ENCODE measurements around the gene DLL4. TPM values are rescaled to one million over a fixed set of nuclear protein-coding genes. Genes with fewer than 3 reads are reported as not detected.

Gene DLL4
- polyA plus RNA-seq, 10 donors: 9.7 to 19.0 (median 11.6) TPM

DNA sequence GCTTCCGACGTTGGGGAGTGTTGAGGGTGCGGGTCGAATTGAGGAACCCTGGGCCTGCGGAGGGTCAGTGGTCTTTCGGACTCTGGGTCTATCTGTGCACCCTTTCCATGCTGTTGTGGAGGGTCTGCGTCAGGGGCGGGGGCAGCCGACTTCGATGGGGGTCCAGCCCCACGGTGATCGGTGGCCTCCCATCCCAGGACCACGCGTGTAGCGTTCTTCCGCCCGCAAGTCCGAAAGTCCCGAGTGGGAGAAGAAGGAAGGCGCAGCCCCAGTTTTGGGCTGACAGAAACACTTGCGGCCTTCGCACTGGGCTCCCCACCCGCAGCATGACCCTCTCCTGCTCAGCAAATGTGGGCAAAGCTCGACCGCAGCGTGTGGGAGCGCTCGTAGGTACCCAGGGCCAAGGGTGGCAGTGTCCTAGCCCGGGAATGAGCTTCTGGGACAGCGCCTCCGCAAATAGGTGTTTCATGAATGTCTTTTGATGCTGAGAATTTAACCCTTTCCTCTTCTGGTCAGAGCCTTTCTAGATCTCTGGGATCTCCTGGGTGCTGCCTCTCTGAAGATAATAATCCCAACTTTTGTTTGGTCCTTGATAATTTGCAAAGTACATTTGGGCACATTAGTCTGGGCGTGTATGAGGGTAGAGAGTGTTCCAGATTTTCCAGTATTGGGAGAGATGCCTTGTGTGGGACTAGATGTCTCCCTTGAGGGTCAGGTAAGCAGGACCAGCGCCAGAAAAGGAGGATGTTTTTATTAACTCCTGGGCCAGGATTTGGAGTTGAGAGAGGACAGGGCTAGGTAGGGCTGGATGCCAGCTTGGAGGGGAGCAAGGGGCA, 2.3 kb upstream of the DLL4 start:
- DNase-seq: no peak

DNA sequence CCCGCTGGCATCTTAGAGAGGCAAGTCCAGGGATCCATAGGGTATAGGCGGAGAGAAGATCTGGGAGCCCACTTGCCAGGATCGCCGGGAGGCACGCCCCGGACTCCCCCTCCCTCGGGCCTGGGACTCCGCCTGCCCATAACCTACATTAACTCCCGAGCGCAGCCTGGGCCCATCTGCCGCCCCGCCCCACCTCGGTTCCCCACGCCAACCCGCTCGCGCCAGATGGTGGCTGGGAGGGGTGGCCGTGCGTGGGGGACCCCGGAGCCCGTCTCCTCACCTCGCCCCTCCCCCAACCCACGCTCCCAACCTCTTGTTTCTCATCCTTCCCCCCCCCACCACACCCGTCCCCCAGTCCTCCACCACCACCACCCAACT, 1.7 kb upstream of the DLL4 start:
- no peak for DNase-seq

DNA sequence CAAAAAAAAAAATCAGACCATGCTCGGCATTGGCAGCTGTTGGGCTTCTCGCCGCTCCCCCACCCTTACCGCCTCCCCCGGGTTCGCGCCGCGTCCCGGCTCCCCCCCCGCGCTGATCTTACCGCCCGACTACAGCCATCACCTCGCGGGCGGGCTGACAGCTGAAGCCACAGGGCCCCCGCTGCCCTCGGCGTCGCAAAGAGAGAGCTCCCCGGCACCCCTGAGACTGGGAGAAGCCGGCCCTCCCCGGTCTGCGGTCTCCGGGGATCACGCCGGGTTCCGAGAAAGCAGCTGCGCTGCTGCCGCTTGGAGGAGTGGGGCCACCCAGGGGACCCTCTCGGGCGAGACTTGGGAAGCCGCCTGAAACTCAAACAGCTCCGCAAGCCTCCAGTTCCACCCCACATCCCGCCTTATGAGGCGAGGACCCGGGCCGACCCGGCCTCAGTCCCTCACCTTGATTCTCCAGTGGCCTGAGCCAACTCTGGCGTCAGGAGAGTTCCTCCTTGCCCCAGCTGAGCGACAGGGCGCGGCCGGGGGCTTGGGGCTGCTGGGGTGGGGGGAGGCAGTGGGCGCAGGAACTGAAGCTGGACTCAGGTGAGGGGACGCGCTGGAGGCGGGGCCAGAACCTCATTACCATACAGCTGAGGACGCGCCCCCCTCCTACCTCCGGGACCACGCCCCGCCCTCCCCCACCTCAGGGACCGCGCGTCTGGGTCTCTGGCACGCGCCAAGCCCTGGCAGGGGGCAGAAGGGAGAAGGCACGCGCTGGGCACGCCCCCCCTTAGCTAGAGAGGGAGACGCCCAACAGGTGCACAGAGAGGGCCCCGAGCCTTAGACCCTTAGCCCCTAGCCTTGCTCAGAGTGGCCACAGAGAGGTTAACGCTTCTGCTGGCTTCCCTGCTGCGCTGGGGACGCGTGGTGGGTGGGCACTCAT, 1.0 kb upstream of the DLL4 start:
- peak in 1 of 3 donors; percentile 55 for DNase-seq

DNA sequence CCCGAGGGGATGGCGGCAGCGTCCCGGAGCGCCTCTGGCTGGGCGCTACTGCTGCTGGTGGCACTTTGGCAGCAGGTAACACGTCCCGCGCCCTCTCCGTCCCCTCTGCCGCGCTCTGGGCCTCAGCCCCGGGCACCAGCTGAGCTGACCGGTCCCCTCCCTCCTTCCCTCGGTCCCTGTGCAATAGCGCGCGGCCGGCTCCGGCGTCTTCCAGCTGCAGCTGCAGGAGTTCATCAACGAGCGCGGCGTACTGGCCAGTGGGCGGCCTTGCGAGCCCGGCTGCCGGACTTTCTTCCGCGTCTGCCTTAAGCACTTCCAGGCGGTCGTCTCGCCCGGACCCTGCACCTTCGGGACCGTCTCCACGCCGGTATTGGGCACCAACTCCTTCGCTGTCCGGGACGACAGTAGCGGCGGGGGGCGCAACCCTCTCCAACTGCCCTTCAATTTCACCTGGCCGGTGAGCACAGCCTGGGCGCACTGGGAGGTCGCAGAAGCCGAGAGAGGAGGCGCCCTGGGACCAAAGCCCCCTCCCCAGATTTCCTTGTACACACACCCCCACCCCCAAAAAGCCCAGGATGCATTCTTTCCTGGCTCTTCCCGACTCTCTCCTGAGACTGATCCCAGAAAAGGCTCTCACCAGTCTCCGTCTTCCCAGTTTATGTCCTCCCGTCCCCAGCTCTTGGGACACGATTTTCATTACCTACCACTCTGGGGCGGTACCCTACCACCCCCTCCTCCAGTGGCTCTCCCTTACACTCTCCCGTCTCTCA, 705 bp downstream of the DLL4 start:
- DNase-seq: peak in 2 of 3 donors; percentile 71 to 92

DNA sequence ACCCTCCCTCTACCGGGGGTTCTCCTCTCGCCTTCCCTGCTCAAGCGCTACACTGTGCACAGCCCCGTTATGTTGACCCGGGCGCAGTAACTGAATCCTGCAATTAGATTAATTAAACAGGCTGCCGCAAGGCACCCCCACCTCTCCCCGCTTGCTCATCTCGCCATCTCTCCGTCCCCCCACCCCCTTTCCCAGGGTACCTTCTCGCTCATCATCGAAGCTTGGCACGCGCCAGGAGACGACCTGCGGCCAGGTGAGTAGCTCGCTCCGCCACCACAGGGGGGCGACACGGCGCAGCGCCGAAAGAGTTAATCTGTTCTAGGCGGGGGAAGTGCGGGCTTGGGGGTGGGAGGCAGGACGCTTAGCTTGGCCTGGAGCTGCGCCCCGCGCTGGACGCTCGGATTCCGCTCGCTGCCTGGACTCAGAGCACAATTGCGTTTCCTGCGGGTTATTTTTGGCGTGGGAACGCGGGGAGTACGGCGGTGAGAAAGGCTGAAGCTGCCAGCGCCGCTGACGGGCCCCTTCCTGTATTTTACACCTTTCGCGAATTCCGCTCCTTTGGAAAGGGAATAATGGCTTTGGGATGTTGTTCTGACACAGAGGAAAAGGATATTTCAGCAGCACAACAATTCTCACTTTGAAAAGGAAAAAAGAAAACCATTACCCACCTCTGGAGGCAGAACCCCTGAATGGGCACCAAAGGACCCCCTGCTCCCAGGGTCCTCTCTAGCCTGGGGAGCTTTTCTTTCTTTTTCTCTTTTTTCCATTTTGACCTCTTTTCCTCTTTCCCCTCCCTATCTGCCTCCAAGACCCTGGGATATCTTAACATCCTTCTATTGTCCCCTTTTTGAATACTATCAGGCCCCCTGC, 1.5 kb downstream of the DLL4 start:
- peak in 2 of 3 donors; percentile 61 to 76 for DNase-seq

DNA sequence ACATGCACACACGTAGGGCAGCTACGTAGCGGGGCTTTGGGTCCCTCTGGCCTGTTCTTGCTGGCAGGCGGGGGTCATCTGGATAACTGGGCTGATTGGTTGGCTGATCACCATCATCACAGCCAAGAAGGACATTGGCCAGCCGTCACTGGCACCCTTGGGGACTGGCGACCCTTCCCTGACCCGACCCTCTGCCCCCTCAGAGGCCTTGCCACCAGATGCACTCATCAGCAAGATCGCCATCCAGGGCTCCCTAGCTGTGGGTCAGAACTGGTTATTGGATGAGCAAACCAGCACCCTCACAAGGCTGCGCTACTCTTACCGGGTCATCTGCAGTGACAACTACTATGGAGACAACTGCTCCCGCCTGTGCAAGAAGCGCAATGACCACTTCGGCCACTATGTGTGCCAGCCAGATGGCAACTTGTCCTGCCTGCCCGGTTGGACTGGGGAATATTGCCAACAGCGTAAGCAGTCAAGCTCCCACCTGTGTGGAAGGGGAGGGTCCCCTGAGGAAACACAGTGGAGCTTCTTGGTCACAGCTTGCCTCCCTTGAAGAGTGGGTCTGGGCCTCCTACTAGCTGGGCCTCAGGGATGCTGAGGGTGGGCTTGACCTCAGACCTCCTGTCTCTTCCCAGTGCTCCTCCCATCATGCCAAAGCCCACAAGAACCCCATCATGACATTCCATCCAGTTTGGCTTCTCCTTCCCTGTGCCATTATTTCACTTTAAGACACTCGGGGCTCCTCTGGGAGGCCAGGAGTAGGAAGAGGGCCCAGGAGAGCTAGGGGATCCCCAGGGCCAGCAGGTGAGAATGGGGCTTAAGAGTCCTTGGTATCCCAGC, 2.4 kb downstream of the DLL4 start:
- no peak for DNase-seq

DNA sequence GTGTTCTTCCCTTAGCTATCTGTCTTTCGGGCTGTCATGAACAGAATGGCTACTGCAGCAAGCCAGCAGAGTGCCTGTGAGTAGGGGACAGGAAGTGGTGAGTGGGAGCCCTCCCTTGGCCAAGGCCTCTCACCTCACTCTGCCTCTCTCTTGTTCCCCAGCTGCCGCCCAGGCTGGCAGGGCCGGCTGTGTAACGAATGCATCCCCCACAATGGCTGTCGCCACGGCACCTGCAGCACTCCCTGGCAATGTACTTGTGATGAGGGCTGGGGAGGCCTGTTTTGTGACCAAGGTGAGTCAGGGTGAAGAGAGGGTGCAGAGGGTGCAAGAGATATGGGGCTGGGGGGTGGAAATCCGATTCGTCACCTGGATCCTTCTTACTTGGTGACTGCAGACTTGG, 3.0 kb downstream of the DLL4 start:
- DNase-seq: no peak

DNA sequence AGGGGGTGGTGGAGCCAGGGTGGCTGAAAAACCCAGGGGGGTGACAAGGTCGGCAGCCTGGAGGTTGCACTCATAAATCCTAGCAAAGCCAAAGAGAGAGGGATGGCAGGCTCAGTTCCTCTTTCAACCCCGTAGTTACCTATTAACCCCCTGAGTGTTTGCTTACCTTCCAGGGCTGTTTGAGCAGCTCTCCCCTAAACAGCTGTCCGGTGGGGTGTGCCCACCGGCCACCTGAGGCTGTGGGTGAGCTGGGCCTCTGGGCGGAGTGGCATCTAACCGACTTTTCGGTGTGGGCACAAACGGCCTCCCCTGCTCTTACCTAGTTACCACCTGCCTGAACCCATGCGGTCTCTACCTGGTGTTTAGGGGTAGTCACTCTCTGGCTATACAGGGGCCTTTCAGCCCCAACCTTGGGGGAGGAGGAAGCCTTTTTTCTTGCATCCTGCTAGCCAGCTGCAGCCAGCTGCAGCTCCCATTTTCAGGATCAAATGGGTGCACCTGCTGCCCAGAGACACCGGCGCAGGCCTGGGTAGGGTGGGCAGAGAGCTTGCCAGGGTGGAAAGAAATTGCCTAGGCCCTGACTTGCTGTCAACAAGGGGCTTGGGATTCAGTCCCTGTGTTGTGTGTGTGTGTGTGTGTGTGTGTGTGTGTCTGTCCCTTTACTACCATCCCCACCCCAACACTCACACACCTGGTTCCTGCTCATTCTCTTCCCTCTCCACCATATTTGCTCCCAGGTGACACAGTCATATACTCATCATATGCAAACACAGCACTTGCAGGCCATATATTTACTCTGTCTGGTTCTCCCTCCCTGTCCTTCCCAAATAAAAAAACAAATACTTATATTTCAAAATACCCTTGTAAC, 3.7 kb downstream of the DLL4 start:
- DNase-seq: no peak

DNA sequence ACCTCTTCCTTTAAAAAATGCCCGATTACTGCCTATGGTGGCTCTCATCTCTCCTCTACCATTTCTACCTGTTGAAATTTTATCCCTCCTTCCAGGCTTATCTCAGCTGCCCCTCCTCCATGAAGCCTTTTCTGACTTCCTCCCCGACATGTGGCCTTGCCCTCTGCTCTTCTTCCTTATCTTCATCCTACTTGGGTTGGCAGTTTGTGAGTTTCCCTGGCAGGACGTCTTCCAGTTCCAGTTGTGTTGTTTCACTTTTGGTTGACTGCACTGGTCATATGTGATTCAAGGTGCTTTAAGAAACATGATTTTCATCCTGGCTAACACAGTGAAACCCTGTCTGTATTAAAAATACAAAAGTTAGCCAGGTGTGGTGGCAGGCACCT, 4.4 kb downstream of the DLL4 start:
- no peak for DNase-seq

DNA sequence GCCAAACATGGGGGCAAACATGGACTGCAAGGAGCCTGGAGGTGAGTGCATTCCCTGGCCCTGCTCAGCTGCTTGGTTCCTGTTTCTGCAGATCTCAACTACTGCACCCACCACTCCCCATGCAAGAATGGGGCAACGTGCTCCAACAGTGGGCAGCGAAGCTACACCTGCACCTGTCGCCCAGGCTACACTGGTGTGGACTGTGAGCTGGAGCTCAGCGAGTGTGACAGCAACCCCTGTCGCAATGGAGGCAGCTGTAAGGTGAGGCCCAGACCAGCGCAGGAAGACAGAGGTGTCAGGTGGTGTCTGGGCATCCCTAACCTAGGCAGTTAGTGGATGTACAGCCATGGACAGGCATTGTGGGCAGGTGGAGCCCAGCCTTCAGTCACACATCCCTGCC, 5.3 kb downstream of the DLL4 start:
- DNase-seq: no peak

DNA sequence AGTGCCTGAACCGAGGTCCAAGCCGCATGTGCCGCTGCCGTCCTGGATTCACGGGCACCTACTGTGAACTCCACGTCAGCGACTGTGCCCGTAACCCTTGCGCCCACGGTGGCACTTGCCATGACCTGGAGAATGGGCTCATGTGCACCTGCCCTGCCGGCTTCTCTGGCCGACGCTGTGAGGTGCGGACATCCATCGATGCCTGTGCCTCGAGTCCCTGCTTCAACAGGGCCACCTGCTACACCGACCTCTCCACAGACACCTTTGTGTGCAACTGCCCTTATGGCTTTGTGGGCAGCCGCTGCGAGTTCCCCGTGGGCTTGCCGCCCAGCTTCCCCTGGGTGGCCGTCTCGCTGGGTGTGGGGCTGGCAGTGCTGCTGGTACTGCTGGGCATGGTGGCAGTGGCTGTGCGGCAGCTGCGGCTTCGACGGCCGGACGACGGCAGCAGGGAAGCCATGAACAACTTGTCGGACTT, 7.1 kb downstream of the DLL4 start:
- no peak for DNase-seq

DNA sequence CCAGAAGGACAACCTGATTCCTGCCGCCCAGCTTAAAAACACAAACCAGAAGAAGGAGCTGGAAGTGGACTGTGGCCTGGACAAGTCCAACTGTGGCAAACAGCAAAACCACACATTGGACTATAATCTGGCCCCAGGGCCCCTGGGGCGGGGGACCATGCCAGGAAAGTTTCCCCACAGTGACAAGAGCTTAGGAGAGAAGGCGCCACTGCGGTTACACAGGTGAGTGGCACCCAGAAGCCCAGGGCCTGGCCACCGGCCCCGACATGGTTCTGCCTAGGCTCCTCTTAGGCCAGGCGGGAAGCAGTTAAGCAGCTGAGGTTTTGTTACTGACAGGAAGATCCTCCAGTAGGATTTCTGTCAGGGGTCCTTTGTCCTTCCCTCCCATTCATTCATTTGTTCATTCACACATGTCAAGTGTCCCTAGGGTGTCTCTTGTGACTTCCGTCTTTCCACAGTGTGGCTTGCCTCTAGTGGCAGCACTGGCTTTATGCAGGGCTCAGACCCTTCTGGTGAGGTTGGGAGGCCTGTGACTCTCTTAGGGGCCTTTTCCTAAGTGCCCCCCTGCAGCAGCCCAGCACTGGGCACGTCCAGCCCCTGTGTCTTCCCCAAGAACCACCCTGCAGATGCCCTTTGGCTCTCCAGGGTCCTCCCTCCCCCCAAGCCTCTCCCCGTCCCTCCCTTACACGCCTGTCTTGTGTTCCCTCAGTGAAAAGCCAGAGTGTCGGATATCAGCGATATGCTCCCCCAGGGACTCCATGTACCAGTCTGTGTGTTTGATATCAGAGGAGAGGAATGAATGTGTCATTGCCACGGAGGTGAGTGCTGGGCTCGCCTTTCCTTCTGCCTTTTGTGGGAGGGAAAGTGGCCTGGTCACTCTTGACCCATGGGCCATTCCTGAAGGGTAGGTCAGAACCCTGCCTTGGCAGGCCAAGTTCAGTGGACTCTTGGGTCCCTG, 7.8 kb downstream of the DLL4 start:
- DNase-seq: peak in 1 of 3 donors; percentile 44

DNA sequence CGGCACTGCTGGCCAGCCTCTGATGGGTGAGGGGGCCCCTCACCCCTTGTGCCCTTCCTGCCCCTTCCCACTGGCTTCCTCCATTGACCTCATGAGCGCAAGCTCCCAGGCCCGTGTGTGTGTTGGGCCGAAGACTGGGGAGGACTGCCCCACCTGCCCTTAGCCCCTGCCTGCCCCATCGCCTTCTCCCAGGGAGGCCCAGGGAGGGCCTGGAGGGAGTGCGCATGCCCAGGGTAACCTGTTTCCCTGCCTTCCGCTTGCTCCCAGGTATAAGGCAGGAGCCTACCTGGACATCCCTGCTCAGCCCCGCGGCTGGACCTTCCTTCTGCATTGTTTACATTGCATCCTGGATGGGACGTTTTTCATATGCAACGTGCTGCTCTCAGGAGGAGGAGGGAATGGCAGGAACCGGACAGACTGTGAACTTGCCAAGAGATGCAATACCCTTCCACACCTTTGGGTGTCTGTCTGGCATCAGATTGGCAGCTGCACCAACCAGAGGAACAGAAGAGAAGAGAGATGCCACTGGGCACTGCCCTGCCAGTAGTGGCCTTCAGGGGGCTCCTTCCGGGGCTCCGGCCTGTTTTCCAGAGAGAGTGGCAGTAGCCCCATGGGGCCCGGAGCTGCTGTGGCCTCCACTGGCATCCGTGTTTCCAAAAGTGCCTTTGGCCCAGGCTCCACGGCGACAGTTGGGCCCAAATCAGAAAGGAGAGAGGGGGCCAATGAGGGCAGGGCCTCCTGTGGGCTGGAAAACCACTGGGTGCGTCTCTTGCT, 8.8 kb downstream of the DLL4 start:
- DNase-seq: no peak

DNA sequence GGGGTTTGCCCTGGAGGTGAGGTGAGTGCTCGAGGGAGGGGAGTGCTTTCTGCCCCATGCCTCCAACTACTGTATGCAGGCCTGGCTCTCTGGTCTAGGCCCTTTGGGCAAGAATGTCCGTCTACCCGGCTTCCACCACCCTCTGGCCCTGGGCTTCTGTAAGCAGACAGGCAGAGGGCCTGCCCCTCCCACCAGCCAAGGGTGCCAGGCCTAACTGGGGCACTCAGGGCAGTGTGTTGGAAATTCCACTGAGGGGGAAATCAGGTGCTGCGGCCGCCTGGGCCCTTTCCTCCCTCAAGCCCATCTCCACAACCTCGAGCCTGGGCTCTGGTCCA, 9.4 kb downstream of the DLL4 start:
- no peak for DNase-seq

DNA sequence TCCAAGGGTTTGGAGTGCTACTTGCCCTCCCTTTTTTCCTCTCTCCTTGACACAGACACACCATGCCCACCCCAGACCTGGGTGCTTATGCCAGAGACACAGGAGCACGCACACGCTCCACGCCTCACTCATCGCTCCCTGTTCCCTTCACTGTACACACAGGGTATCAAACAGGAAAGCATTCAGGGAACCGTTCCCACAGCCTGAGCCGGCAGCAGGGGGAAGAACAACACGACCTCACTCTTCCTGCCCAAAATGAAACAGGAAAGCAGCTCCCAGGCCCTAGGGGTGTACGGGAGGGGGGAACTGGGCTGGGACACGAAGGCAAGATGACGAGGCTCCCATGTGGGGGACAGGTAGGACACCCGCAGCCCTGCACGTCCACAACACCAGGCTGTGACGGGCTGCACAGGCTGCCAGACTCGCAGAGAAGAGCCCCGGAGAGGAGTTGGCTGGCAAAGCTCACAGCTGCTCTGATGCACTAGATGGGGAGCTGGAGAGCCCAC, 11.2 kb downstream of the DLL4 start:
- DNase-seq: peak in 1 of 3 donors; percentile 61

DNA sequence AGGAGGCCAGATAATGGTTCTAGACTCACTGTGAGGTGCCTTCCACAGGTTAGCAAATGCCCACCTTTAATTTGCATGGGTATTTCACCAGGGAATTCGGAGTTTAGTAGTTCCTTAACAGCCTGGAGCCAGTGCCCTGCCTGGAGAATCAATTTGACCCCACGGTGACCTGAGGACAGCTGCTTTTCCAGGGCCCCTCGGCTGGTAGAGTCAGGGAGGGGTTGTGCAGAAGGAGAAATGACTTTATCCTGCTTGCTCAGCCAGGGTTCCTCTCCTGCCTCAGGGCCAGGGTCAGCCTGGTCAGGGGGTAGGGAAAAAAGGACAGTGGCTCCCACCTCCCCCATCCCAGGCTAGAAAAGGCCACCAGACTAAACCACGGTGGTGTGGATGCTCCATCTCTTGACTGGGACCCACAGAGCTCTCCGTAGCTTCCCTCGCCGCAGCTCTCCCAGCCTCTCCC, 12.0 kb downstream of the DLL4 start:
- peak in 1 of 3 donors; percentile 58 for DNase-seq

All from muscle of back (tissue), 11 donors.